Right renal cortex interstitium (tissue), 3 donors: ENCODE results near the gene LAMA3. TPM values are rescaled to one million over a fixed set of nuclear protein-coding genes. Genes with fewer than 3 reads are reported as not detected.

Experiments used
- DNase-seq, 3 donors: peaks; one replicate each; pipeline ENCODE4 v3.0.0-alpha.2; 2013; ENCODE audit warnings: low read depth in 3 of 3, low spot score in 2 of 3
- polyA plus RNA-seq, 3 donors: library from polyadenylated mRNA; unstranded; fragments of 120-200 nt; gene quantifications; one replicate each; pipeline ENCODE4 v1.2.1, GENCODE V29; 2013; ENCODE audit not compliant: insufficient read length in 3 of 3

Gene LAMA3
- polyA plus RNA-seq, 3 donors, result 1.6 to 2.6 (median 1.8) TPM

DNA sequence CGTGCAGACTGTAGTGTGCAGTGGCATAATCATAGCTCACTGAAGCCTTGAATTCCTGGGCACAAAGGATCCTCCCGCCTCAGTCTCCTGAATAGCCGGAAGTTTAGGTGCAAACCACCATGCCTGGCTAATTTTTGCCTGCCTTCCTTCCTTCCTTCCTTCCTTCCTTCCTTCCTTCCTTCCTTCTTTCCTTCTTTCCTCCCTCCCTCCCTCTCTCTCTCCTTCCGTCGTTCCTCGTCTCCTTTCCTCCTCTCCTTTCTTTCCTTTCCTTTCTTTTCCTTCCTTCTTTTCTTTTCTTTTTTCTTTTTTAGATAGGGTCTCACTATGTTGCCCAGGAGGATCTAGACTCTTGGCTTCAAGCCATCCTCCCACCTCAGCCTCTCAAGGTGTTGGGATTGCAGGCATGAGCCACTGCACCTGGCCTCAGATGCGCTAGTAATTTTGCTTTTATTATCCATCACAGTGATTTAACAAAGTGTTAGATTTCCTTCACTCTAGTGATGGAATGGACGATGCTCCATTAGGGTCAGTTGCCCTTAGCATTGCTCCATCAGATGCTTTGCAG is 20.0 kb upstream of the LAMA3 start:
- DNase-seq, result no peak

GRCh38 chr18:23669804-23670405 is 19.3 kb upstream of the LAMA3 start:
- DNase-seq, result no peak

DNA sequence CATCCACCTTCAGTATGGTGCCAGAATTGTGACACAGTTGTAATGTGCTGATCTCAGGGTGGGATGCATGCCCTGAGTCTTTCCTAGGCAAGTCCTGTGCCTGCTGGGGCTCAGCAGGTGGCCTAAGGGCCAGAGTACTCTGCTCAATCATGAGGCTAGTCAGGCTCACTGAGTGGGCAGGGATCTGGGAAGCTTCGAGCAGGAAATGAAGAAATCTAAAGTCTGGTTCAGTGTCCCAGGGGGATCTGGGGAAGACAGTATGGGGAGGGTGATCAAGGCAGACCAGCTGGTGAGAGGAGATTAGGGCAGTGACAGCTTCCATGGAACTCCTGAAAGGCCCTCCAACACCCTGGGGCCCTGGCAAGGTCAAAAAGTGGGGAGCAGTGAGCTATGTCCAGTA is 17.7 kb upstream of the LAMA3 start:
- no peak for DNase-seq

DNA sequence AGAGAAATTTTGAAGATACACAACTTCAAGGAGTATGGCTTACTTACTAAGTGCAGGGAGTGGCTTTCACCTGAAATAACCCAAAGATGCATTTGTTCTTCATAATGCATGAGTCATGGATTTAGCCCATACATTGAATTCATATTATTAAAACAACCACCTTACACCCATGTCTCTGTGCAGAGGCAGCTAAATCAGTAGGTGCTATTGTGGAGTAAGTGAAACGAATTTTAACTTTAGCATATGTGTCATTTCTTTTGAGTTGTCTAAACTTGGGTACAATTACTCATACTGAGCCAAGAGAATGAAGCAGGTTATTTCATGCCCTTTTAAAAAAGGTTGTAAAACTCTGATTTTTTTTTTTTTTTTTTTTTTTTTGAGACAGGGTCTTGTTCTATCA is 15.5 kb upstream of the LAMA3 start:
- DNase-seq, result no peak

DNA sequence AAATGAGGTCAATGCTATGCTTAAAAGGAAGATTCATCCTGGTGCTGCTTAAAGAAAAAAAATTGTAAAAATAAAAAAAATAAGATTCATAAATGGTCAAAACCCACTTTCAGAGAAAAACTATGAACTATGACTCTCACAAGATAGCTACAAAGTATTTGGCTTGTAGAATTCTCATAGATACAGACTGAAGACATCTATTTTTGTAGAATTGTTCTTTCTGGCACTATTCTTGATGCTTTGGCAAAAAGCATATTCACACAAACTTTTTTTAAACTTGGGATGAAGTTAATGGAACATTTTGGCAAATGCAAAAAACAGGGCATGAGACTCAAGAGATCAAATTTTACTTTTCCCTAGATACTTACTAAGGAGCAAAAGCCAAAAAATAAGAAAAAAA is 14.0 kb upstream of the LAMA3 start:
- DNase-seq, result no peak

- no peak for DNase-seq
Measured at GRCh38 chr18:23675896-23676295, 13.4 kb upstream of the LAMA3 start.

GRCh38 chr18:23682045-23682444 is 7.2 kb upstream of the LAMA3 start:
- DNase-seq, result no peak

- DNase-seq, result no peak
Measured at GRCh38 chr18:23682472-23682871, 6.8 kb upstream of the LAMA3 start.

GRCh38 chr18:23683155-23683554 is 6.1 kb upstream of the LAMA3 start:
- DNase-seq, result no peak

- no peak for DNase-seq
Measured at GRCh38 chr18:23683671-23684070, 5.6 kb upstream of the LAMA3 start.

DNA sequence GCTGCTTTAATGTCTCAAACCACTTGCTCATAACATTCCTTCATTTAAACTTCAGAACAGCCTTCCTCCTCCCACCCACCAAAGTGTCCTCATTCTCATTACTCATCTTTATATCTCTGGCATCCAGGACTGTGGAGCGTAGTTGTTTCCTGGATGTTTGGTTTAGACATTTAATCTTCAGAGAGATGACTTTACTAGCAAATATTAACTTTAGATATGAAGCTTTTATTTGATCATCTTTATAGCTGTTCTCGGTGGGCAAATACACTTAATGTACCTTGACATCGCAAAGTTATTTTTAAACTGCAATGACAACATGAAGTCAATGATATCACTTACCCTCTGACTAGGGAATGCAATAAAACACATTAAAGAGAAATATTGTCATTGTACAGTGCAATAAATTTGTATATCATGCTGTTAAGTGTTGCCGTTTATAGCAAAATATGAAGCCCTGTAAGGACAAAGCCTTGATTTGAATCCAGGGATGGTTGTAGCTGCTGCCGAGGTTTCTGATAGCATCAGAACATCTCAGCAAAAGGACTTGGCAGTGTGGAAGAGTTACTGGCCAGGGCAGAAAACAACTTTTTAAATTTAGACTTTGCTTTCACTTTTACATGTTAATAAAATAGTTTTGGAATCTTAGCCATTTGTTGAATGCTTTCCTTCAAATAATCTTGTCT is 4.6 kb upstream of the LAMA3 start:
- DNase-seq, result no peak

DNA sequence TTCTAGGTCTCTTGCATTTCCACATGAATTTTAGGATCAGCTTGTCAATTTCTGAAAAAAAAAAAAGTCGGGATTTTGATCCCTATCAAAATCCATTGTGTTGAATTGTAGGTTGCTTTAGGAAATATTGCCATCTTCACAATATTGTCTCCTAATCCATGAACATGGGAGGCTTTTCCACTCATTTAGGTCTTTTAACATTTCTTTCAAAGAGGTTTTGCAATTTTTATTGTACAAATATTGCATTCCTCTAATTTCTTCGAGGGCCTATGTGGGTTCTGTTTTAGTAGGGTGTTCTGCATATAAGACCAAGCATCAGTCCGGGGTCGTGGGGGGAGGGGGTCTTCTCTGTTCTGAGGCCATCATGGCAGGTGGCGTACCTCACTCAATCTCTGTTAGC is 725 bp upstream of the LAMA3 start:
- no peak for DNase-seq

DNA sequence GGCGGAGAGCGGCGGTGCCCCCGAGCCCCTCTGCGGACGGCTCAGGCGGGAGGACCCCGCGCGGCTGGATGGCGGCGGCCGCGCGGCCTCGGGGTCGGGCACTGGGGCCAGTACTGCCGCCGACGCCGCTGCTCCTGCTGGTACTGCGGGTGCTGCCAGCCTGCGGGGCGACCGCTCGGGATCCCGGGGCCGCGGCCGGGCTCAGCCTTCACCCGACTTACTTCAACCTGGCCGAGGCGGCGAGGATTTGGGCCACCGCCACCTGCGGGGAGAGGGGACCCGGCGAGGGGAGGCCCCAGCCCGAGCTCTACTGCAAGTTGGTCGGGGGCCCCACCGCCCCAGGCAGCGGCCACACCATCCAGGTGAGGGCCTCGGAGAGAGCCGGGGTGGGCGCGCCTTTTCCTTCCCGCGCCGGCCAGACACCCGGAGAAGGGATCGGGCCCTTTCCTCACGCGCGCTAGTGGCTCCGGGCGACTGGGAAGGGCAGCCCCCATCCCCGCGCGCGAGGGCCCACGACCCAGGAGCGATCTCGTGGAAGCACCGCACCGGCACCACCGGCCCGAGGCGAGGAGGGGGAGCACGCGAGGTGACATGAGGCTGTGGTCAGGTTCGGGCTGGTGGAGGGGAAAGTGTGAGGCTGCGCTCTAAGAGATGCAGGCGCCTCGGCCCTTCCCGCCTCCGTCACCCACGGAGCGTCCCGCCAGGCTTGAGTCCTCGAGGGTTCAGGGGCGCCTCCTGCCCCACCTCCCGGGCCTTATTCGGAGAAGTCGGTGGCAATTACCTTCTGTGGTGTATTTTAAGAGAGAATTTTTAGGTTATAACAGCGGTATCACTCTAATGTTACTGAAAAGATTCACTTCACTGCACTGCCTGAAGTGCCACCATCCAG is 607 bp downstream of the LAMA3 start:
- no peak for DNase-seq

- no peak for DNase-seq
Measured at GRCh38 chr18:23690505-23691068, 1.3 kb downstream of the LAMA3 start.

GRCh38 chr18:23693846-23694245 is 4.6 kb downstream of the LAMA3 start:
- no peak for DNase-seq

GRCh38 chr18:23694637-23695430 is 5.6 kb downstream of the LAMA3 start:
- no peak for DNase-seq

GRCh38 chr18:23701017-23701416 is 11.8 kb downstream of the LAMA3 start:
- no peak for DNase-seq

DNA sequence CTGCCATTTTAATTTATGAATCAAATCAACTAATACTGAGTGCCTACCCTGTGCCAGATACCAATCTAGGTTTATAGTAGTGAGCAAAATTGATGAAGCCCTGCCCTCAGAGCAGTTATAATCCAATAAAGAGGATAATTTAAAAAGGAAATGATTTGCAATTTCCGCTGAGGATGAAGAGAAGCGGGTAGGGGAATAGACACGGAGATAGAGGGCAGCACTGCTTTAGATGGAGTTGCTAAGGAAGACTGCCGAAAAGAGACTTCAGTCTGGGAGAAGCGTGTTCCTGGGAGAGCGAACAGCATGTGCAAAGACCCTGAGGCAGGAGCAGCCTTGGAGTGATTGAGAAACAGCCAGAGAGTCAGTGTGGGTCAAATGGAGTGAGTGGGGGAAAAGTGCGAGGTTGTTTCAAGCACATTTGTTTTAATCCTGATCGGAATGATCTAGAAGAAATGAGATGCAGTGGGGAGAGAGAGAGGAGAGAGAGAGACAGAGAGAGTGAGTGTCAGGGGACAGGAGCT is 12.4 kb downstream of the LAMA3 start:
- DNase-seq, result no peak

- DNase-seq, result no peak
Measured at GRCh38 chr18:23702606-23703005, 13.4 kb downstream of the LAMA3 start.
